Hematopoietic multipotent progenitor cell treated with erythropoietin and hydrocortisone succinate and interleukin-3 and kit ligand, for 4 days (in vitro differentiated cells): Measurements from ENCODE around the gene KRI1.
A peak's percentile ranks its signal among the peaks of the same experiment; 100 is the strongest.

Experiments used
- DNase-seq: peaks from one replicate; pipeline ENCODE4 v3.0.0-alpha.2; 2015

Gene KRI1

GRCh38 chr19:10565567-10566407 is at the start of gene KRI1:
Gene KRI1 (minus strand): TSS chr19:10566010. CDS start chr19:10565999, 11 bp downstream.
- DNase-seq, result peak; percentile 100

DNA sequence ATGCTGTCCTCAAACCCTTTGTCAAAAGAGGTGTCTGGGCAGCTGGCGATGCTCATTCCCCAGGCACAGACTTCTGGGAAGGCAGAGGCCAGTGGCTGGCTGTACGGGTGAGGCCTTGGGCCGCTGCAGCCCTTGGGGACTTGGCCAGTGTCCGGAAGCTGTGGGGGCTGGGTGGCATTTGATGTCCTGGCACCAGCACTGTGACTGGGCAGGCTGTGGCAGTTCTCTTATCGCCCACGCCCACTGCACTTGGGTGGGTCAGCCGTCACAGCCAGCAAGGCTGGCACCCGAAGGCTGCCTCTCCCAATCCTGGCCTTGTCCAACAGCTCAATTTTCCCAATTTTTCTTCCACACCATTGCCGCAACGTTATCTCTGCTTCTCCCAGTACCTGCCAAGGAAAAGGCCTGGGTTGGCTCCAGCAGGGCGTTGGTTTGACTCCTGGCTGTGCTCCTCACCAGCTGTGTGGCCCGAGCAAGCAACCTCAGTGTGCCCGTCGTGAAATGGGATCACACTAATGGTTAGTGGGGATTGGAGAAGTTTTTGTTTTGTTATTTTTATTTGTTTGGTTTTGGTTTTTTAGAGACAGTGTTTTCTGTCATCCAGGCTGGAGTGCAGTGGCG is 46.8 kb upstream of the KRI1 start:
- DNase-seq, result peak; percentile 57

GRCh38 chr19:10611907-10612306 is 46.1 kb upstream of the KRI1 start:
- DNase-seq, result no peak

GRCh38 chr19:10604460-10604980 is 38.7 kb upstream of the KRI1 start:
- peak; percentile 33 for DNase-seq

DNA sequence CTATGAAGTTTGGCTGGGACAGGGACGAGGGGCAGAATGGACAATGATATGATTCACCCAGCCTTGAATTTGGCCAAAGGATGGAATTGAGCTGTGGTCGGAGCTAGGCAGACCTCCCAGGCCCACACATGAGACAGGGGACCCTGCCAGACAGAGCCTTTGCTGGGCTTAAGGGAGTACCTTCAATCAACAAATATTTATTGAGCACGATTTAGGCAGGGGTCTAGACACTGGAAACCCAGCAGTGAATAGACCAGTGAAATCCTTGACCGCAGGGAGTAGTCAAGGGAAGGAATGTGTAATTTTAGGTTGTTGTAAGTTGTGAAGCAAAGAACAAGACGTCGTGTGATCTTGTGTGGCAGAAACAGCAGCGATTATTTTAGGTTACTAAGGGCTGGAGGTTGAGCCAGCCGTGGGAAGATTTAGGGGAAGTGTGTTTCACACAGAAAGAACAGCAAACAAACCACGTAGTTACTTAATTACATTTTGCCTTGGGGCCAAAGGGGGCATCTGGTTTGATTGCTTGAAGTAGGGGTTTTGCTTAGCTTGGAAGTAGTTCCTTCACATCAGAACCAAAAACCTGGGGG is 38.2 kb upstream of the KRI1 start:
- peak; percentile 84 for DNase-seq

- peak; percentile 69 for DNase-seq
These were observed 37.5 kb upstream of the KRI1 start for GRCh38 chr19:10603084-10603872.

GRCh38 chr19:10602330-10603083 is 36.7 kb upstream of the KRI1 start:
- peak; percentile 93 for DNase-seq

DNA sequence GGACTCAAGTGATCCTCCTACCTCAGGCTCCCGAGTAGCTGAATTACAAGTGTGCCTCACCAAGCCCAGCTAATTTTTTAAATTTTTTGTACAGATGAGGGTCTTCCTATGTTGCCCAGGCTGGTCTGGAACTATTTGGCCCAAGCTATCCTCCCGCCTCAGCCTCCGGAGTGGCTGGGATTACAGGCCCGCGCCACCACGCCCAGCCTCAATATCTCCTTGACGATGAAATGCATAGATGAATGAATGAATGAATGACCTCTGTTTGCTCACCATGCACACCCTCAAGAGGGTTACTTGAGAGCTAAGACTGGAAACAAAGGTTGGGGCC is 36.2 kb upstream of the KRI1 start:
- DNase-seq, result no peak

DNA sequence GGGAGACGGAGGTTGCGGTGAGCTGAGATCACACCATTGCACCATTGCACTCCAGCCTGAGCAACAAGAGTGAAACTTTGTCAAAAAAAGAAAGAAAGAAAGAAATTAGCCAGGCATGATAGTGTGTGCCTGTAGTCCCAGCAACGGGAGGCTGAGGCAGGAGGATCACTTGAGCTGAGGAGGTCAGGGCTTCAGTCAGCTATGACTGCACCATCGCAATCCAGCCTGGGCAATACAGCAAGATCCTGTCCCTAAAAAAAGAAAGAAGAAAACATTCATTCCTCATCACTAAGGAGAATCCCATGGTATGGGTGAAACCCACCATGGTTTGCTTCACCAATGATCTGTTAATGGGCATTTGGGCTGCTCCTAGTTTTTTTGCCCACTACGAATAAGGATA is 34.3 kb upstream of the KRI1 start:
- no peak for DNase-seq

- DNase-seq, result no peak
These were observed 28.2 kb upstream of the KRI1 start for GRCh38 chr19:10593820-10594637.

DNA sequence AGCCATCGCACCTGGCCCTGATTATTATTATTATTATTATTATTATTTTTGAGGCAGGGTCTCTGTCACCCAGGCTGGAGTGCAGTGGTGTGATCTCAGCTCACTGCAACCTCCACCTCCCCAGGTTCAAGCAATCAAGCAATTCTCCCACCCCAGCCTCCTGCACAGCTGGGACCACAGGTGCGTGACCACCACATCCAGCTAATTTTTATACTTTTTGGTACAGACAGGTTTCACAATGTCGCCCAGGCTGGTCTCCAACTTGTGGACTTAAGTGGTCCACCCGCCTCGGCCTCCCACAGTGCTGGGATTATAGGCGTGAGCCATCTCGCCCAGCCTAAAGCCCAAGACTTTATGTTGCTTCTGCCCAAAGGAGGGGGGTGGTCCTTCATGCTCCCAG is 27.3 kb upstream of the KRI1 start:
- DNase-seq, result no peak

GRCh38 chr19:10587839-10588150 is 22.0 kb upstream of the KRI1 start:
- DNase-seq, result no peak

DNA sequence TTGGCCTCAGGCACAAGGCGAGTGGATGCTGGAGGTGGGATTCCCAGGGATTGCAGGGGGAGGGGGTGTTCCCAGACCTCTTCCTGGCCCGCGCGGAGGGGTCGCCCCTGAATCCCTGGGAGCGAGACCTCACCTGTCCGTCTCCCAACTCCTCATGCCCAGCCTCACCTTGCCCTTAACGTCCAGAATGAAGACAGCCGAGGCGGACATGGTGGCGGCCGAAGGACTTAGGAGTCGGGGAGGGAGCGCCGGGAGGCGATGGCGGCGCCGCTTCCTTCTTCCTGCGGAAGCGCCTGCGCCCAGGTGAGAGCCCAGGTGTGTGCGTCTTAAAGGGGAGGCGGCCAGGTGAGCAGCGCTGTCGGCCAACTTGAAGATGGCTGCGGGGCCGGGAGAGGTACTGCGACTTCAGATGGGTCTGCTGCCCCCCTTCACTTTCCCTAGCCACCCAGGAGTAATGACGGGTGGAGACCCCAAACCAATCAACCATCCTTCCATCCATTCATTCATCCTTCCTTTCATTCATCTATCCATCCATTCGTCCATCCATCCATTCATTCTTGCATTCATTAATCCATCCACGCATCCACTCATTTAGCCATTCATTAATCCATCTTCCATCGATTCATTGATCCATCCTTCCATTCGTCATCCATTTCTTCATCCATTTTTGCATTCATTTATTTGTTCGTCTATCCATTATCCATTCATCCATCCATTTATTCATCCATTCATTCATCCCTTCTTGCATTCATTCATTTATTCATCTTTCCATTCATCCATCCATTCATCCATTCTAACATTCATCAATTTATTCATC is 21.4 kb upstream of the KRI1 start, which contains the start of gene AP1M2:
Gene AP1M2, minus strand, starts transcription at position 291 of the 817 bp plus-strand sequence. Its CDS starts 81 bp downstream, at position 210.
- no peak for DNase-seq

GRCh38 chr19:10586396-10586795 is 20.6 kb upstream of the KRI1 start:
- DNase-seq, result no peak

DNA sequence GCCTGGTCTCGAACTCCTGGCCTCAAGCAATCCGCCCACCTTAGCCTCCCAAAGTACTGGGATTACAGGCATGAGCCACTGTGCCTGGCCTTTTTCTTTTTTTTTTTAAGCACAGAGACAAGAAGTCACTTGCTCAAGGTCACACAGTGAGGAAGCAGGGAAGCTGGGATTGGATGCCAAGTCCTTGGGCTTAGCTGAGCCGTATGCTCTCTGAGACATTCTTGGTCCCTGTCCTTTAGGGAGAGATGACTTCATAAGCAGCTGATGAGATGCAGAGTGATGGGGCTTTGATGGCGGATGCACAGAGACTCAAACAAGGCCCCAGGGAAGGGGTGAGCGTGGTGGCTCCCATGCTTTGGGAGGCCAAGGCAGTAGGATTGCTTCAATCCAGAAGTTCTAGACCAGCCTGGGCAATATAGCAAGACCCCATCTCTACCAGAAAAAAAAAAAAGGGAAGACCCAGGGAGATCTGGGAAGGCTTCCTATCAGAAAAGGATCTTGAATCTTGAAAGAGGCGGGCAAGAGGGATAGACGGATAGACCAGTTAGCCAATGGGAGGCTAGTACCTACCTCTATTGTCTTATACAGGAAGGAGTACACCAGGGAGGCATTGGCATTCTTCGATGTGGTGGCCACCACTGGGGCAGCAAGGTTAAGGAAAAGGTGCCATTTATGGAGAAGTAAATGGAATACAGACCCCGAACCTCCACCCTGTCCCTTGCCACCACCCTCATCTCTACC is 17.4 kb upstream of the KRI1 start:
- DNase-seq, result no peak

DNA sequence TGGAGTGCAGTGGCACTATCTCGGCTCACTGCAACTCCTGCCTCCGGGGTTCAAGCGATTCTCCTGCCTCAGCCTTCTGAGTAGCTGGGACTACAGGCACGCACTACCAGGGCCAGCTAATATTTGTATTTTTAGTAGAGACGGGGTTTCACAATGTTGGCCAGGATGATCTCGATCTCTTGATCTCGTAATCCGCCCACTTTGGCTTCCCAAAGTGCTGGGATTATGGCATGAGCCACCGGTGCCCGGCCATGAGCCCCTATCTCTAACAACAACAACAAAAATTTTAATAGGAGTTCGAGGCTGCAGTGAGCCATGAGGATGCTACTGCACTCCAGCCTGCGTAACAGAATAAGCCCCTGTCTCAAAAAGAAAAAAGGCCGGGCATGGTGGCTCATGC is 16.3 kb upstream of the KRI1 start:
- DNase-seq, result no peak

DNA sequence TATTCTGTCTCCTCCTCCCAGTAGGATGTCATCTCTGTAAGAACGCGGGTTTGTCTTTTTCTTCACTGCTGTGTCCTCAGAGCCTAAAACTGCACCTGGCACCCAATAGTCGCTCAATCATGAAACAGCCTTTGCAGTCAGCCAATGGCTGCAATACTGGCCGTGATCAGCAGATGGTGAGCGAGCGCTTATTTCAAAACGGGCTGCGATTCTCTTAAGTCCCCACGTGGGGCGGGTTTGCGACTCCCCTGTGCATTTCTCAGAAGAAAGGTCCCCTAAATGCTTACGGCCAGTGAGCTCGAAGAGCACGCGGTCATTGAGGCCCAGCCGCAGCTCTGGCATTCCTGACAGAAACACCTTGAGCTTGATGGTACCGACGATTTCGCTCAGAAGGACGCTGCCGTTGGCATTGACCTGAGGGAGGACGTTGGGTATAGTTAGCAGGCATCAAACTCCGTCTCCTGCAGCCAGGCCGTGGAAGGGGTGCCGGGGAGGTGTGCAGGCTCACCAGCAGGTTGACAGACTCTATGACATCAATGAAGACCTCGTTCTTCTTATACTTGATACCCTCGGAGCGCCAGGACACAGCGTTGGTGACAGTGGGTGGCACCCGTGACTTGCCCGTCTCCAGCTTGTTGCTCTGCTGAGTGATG is 15.3 kb upstream of the KRI1 start:
- peak; percentile 99 for DNase-seq

DNA sequence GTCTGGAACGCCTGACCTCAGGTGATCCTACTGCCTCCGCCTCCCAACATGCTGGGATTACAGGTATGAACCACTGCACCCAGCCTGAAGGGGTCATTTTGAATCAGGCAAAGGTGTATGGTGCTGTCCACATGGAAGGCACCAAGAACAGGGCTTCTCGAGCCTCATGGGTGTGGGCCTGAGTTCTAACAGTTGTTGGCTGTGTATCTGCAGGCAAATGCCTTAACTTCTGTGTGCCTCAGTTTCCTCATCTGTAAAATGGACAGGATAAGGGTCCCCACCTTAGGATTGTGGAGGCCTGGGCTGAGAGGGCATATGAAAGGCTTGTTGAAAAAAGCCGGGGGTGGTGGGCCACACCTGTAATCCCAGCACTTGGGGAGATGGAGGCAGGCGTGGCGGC is 12.1 kb upstream of the KRI1 start:
- no peak for DNase-seq

DNA sequence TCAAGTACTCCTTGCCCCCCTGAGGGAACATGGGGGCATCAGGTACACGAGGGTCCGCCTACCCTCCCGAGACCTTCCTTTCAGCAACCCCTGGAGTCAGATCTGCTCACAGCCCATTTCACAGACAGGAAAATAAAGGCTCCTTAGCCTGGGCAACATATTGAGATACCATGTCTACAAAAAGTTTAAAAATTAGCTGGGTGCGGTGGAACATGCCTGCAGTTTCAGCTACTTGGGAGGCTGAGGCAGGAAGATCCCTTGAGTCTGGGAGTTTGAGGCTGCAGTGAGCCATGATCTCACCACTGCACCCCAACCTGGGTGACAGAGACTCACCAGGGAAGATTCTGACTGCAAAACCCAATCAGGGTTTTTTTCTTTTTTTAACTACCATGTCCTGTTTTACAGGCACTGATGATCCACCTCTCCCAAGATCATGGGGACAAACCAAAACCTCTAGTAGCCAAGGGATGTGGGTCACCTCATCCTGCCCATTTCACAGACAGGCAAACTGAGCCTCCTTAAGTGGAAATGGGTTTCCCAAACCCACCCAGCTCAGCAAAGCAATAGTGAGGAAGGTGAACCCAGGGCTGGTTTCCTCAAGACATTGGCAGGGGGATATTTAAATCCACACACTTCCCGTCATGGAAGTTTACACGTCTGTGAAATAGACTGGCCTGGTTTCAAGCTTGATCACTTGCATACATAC is 9.4 kb upstream of the KRI1 start:
- no peak for DNase-seq
